Natural killer cell treated with Interleukin-12 subunit alpha and Interleukin-12 subunit beta and Interleukin-15 and Interleukin-18, amount 100 ng/mL, for 72 hours (primary cell): ENCODE measurements around the gene RNU6-1. TPM values are rescaled to one million over a fixed set of nuclear protein-coding genes. Genes with fewer than 3 reads are reported as not detected.

Source experiments
- ATAC-seq, 2 donors: fragments of 150-1000 bp; cut with Tn5 transposase in 1 of 2; sonication (Bioruptor Pico), chemical (Tn5 transposase) in 1 of 2; 2 replicates each; pipeline ENCODE4 v1.10.0; 2021
- DNase-seq: peaks from one replicate; pipeline ENCODE4 v3.0.0; 2022; ENCODE audit warnings: low spot score
- H3K27ac Mint-ChIP-seq, 2 donors: 1 replicate in 1 of 2; 2 replicates in 1 of 2; pipeline ENCODE4 v1.8.0; 2022; ENCODE audit warnings: mixed read lengths in 2 of 2, mild to moderate bottlenecking in 1 of 2, moderate library complexity in 1 of 2
- H3K27me3 Mint-ChIP-seq, 2 donors: 1 replicate in 1 of 2; 2 replicates in 1 of 2; pipeline ENCODE4 v1.8.0; 2022; ENCODE audit warnings: mixed read lengths in 2 of 2
- H3K36me3 Mint-ChIP-seq: one replicate; pipeline ENCODE4 v1.8.0; 2022; ENCODE audit warnings: mixed read lengths
- H3K4me1 Mint-ChIP-seq, 2 donors: 1 replicate in 1 of 2; 2 replicates in 1 of 2; pipeline ENCODE4 v1.8.0; 2022; ENCODE audit warnings: low read depth in 2 of 2, mixed read lengths in 2 of 2, mild to moderate bottlenecking in 1 of 2
- H3K4me3 Mint-ChIP-seq: one replicate; pipeline ENCODE4 v1.8.0; 2022; ENCODE audit warnings: mixed read lengths
- H3K9me3 Mint-ChIP-seq: 2 replicates; pipeline ENCODE4 v1.8.0; 2022; ENCODE audit warnings: mixed read lengths
- total RNA-seq, 2 donors: library from RNA; stranded (reverse); gene quantifications; one replicate each; pipeline ENCODE4 v1.2.3, GENCODE V29; 2022

The RNU6-1 gene
- total RNA-seq, 2 donors from 2014 or later = not detected

DNA sequence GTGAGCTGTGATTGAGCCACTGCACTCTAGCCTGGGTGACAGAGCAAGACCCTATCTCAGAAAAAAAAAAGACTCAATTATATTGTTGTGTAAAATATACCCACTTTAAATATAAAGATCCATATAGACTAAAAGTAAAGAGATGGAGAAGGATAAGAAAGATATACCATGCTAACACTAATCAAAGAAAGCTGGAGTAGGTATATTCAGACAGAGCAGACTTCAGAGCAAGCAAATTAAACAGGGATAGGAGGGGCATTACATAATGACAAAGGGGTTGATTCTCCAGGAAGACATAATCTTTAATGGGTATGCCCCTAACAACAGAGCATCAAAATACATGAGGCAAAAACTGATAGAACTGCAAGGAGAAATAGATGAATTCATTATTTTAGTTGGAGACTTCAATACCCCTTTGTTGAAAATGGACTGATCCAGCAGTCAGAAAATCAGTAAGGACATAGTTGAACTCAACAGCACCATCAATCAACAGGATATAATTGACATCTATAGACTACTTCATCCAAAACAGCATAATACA is 31.1 kb upstream of the RNU6-1 start:
- Mint-ChIP-seq H3K4me3 (no peak overlapping the region), H3K36me3 (peaks cover 5% of the 10 kb centered on the region), H3K27me3 (peaks cover 13 to 44% of the 10 kb centered on the region in 2 donors), H3K4me1 (no peaks in the 10 kb centered on the region), H3K27ac (no peak overlapping the region), H3K9me3 (no peaks in the 10 kb centered on the region)
- DNase-seq (no peak), ATAC-seq (no peak)

DNA sequence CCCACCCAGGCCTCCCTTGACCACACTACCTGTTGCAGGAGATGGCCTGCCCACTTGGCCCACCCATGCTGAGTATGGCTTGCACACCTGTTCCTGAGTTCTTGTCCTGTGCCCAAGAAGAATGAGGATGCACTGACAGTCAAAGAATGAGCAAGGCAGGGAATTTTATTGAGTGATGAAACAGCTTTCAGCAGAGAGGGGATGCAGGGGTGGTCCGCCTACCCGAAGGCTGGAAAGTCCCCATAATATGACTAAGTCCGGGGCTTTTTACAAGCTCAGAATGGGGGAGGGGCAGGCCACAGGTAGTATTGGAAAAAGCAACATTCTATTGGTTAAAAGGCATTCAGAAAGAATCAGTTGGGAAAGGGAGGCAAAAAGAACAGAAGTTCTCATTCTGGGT is 29.9 kb upstream of the RNU6-1 start:
- H3K9me3 Mint-ChIP-seq = no peaks in the 10 kb centered on the region
- H3K4me1 Mint-ChIP-seq = no peaks in the 10 kb centered on the region
- peaks cover 5% of the 10 kb centered on the region for H3K36me3 Mint-ChIP-seq
- H3K4me3 Mint-ChIP-seq = no peak overlapping the region
- H3K27ac Mint-ChIP-seq = no peak overlapping the region
- no peak for ATAC-seq
- no peak for DNase-seq
- H3K27me3 Mint-ChIP-seq = peaks cover 13 to 49% of the 10 kb centered on the region in 2 donors

GRCh38 chr15:67865766-67866165 is 25.9 kb upstream of the RNU6-1 start:
- Mint-ChIP-seq H3K27me3 (peaks cover 19 to 39% of the 10 kb centered on the region in 2 donors), H3K9me3 (no peaks in the 10 kb centered on the region), H3K27ac (no peak overlapping the region), H3K36me3 (no peaks in the 10 kb centered on the region), H3K4me3 (no peak overlapping the region), H3K4me1 (peaks cover 0 to 4% of the 10 kb centered on the region in 2 donors)
- no peak for ATAC-seq
- DNase-seq = no peak

- no peak for DNase-seq
- Mint-ChIP-seq H3K4me3 (no peak overlapping the region), H3K4me1 (peaks cover 0 to 4% of the 10 kb centered on the region in 2 donors), H3K9me3 (no peaks in the 10 kb centered on the region), H3K27ac (no peak overlapping the region), H3K36me3 (no peaks in the 10 kb centered on the region), H3K27me3 (peaks cover 19 to 36% of the 10 kb centered on the region in 2 donors)
- no peak for ATAC-seq
Measured at GRCh38 chr15:67865331-67865730, 25.5 kb upstream of the RNU6-1 start.

DNA sequence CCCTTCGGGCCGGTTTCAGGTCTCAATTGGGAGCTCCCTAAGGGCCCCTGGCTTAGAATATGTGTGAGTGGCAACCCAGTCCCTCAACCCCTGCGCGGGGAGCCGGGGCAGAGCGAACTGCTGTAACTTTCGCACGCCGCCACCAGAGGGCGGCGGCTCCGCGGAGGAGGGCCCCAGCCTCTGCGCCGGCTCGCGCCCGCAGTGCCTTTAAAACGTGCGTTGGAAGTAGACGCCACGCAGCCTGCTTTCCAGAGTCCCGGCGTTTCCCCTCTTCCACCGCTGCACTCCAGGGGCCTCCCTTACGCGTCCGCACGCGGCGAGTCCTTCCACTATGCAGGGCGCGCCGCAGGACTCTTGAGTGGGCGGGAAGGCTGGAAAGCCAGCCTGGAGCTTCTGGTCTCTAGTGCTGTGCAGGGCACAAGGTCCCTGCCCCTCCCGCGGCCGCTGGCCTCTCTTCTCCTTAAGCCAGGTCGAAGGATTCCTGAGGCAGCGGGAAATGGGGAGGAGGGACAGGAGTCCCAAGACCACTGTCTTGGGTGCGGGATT is 23.7 kb upstream of the RNU6-1 start:
- H3K36me3 Mint-ChIP-seq = no peaks in the 10 kb centered on the region
- peaks cover 0 to 4% of the 10 kb centered on the region in 2 donors for H3K4me1 Mint-ChIP-seq
- no peak overlapping the region for H3K4me3 Mint-ChIP-seq
- DNase-seq = peak; percentile 75
- peaks cover 19 to 27% of the 10 kb centered on the region in 2 donors for H3K27me3 Mint-ChIP-seq
- peak; percentile 91 to 93 for ATAC-seq
- H3K27ac Mint-ChIP-seq = no peak overlapping the region
- no peaks in the 10 kb centered on the region for H3K9me3 Mint-ChIP-seq

DNA sequence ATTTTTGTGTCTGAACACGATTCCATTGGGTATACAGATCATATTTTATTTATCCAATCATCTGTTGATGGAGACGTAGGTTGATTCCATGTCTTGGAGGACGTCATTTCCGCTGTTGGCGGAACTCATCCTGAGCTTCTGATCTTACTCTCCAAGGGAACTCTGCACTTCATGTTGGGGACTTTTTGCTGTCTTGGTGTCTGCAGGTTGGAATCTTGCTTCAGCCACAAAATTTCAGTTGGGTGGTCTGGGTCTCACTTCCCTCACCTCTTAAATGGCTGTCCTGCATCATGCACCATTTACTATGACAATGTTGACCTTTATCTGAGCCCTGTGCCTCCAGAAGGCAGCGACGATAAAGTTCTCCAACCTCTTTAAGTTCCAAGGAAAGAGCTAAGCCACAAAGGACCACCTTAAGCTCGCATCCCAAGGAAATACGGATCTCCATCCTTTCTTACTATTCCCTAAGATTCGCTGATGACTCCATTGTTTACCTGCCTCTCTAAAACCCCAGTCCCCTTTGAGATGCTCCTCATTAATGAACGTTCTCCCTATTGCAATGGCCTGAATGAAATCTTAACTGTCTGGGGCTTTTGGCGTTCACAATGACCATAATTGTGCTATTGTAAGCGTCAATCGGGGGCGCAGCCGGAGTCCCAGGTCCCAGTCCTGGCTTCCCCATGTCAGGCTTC is 23.1 kb upstream of the RNU6-1 start:
- Mint-ChIP-seq H3K9me3 (no peaks in the 10 kb centered on the region), H3K27me3 (peaks cover 19 to 27% of the 10 kb centered on the region in 2 donors), H3K27ac (no peak overlapping the region), H3K4me3 (no peak overlapping the region), H3K4me1 (peaks cover 0 to 4% of the 10 kb centered on the region in 2 donors), H3K36me3 (no peaks in the 10 kb centered on the region)
- no peak for DNase-seq
- ATAC-seq = no peak

GRCh38 chr15:67861983-67862382 is 22.1 kb upstream of the RNU6-1 start:
- Mint-ChIP-seq H3K27me3 (peaks cover 19 to 27% of the 10 kb centered on the region in 2 donors), H3K36me3 (no peaks in the 10 kb centered on the region), H3K4me3 (no peak overlapping the region), H3K4me1 (peaks cover 0 to 4% of the 10 kb centered on the region in 2 donors), H3K9me3 (no peaks in the 10 kb centered on the region), H3K27ac (no peak overlapping the region)
- DNase-seq = no peak
- no peak for ATAC-seq

GRCh38 chr15:67859331-67859946 is 19.6 kb upstream of the RNU6-1 start:
- DNase-seq = no peak
- H3K27me3 Mint-ChIP-seq = peaks cover 12 to 13% of the 10 kb centered on the region in 2 donors
- ATAC-seq = no peak
- H3K36me3 Mint-ChIP-seq = no peaks in the 10 kb centered on the region
- no peak overlapping the region for H3K4me3 Mint-ChIP-seq
- H3K4me1 Mint-ChIP-seq = peaks cover 0 to 4% of the 10 kb centered on the region in 2 donors
- H3K27ac Mint-ChIP-seq = no peak overlapping the region
- H3K9me3 Mint-ChIP-seq = no peaks in the 10 kb centered on the region

DNA sequence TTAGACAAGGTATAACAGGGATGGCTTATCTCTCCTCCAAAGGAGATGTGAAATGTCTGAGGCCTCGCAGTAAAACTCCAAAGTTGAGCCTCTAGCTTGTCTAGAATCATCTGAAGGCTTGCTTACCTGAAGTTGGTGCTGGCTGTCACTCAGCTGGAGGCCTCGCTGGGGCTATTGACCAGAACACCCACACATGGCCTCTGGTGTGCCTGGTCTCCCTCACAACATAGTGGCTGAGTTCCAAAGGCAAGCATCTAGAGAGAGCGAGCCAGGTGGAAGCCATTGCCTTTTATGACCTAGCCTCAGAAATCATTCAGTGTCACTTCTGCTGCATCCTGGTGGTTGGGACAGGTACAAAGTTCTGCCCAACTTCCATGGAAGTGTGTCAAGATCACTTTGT is 17.4 kb upstream of the RNU6-1 start:
- ATAC-seq = no peak
- DNase-seq = no peak

GRCh38 chr15:67855842-67856241 is 16.0 kb upstream of the RNU6-1 start:
- no peak for ATAC-seq
- peaks cover 3 to 5% of the 10 kb centered on the region in 2 donors for H3K4me1 Mint-ChIP-seq

More for the DNA sequence above, 17.4 kb upstream of the RNU6-1 start:
- no peaks in the 10 kb centered on the region for H3K4me1 Mint-ChIP-seq
- no peak overlapping the region for H3K4me3 Mint-ChIP-seq
- H3K9me3 Mint-ChIP-seq = no peaks in the 10 kb centered on the region
- H3K27me3 Mint-ChIP-seq = peaks cover 0 to 6% of the 10 kb centered on the region in 2 donors
- no peaks in the 10 kb centered on the region for H3K36me3 Mint-ChIP-seq
- H3K27ac Mint-ChIP-seq = no peak overlapping the region

GRCh38 chr15:67854358-67854757 is 14.5 kb upstream of the RNU6-1 start:
- ATAC-seq (no peak), DNase-seq (no peak)
- Mint-ChIP-seq H3K4me1 (peaks cover 3 to 5% of the 10 kb centered on the region in 2 donors), H3K27ac (no peak overlapping the region), H3K27me3 (peaks cover 16 to 21% of the 10 kb centered on the region in 2 donors), H3K9me3 (no peaks in the 10 kb centered on the region), H3K4me3 (no peak overlapping the region), H3K36me3 (no peaks in the 10 kb centered on the region)

More at GRCh38 chr15:67855842-67856241, 16.0 kb upstream of the RNU6-1 start:
- Mint-ChIP-seq H3K9me3 (no peaks in the 10 kb centered on the region), H3K27ac (no peak overlapping the region), H3K36me3 (no peaks in the 10 kb centered on the region), H3K27me3 (peaks cover 6 to 7% of the 10 kb centered on the region in 2 donors), H3K4me3 (no peak overlapping the region)
- no peak for DNase-seq

DNA sequence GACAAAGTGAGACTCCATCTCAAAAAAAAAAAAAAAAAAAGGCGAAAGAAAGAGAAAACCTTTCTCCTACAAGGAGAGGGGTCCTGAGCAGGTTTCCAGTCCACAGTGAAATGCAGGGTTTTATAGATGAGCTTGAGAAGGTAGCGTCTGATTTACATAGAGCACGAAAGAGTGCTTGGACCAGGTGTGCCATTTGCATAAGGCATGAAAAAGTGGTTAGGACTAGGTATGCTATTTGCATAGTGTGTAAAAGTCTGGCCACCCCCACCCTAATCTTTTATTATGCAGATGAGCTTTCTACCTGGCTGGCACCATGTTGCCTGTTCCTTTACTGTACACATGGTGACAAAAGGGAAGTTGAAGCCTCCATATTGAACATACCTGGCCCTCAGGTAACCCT is 13.6 kb upstream of the RNU6-1 start:
- Mint-ChIP-seq H3K27ac (no peak overlapping the region), H3K9me3 (no peaks in the 10 kb centered on the region), H3K4me1 (peaks cover 3 to 5% of the 10 kb centered on the region in 2 donors), H3K27me3 (peaks cover 16 to 28% of the 10 kb centered on the region in 2 donors), H3K4me3 (no peak overlapping the region), H3K36me3 (no peaks in the 10 kb centered on the region)
- ATAC-seq (no peak), DNase-seq (no peak)

DNA sequence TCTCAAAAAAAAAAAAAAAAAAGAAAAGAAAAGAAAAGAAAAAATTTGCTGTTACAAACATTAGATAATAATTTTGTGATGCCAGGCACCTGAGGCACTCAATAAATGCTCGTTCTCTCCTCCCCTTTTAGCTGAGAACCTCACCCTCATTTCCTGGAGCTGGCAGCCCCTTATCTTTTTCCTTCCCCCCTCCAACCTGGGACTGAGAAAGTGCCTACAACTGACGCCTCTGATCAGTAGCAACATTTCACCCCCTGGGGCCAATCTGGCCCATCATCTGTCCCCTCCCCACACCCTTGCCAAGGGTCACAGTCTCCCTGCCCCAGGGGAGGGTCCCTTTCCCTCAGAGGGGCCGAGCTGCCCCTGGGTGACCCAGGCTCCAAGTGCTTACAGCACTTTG is 12.6 kb upstream of the RNU6-1 start:
- peaks cover 3 to 5% of the 10 kb centered on the region in 2 donors for H3K4me1 Mint-ChIP-seq
- DNase-seq = no peak
- no peak for ATAC-seq
- no peak overlapping the region for H3K4me3 Mint-ChIP-seq
- peaks cover 25 to 38% of the 10 kb centered on the region in 2 donors for H3K27me3 Mint-ChIP-seq
- H3K9me3 Mint-ChIP-seq = no peaks in the 10 kb centered on the region
- no peaks in the 10 kb centered on the region for H3K36me3 Mint-ChIP-seq
- no peak overlapping the region for H3K27ac Mint-ChIP-seq

DNA sequence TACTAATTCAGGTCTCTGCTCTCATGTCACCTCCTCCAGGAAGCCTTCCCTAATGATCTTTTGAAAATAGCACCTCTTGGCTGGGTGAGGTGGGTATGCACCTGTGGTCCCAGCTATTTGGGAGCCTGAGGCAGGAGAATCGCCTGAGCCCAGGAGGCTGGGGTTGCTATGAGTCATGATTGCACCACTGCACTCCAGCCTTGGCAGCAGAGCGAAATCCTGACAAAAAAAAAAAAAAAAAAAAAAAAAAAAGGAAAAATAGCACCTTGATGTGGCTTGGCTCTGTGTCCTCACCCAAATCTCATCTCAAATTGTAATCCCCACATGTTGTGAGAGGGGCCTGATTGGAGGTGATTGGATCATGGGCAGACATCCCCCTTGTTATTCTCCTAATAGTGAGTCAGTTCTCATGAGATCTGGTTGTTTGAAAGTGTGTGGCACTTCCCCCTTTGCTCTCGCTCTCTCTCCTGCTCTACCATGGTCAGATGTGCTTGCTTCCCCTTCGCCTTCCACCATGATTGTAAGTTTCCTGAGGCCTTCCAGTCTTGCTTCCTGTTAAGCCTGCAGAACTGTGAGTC is 11.2 kb upstream of the RNU6-1 start:
- ATAC-seq (no peak), DNase-seq (no peak)
- Mint-ChIP-seq H3K36me3 (no peaks in the 10 kb centered on the region), H3K27ac (no peak overlapping the region), H3K9me3 (no peaks in the 10 kb centered on the region), H3K27me3 (peaks cover 25 to 39% of the 10 kb centered on the region in 2 donors), H3K4me1 (peaks cover 3 to 5% of the 10 kb centered on the region in 2 donors), H3K4me3 (no peak overlapping the region)
